ENCODE data around the gene C8B.

The C8B gene

DNA sequence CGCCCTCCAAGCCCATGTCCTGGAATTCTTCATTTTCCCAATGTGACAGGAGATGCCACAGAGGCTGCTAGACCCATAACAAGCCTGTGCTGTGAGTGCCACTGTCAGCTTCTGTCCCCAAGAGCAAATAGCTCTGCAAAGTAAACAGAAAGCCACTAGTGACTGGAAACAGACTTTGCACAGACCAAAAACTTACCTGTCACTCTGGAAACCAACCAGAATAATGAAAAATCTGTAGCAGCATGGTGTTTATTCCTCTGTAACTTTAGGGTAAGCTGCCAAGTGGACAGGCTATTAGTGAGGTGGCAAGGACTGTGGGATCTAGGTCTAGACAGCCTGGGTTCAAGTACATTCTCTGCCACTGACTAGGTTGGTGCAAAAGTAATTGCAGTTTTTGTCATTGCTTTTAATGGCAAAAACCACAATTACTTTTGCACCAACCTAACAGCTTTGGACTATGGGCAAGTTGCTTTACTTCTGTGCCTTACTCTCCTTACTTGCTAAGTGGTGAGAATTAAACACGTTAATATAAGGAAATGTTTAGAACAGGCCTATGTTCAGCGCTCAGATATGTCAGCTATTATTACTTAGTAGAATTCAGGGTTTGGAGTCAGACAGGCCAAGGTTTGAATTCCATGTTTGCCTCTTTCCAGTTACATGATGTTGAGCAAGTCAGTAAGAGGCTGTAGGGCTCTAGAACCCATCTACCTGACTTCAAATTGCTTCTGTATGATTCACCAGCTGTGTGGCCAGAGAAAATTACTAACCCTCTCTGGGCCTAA is at the start of gene C8B:
Gene C8B, minus strand, starts transcription at position 100 of the 782 bp plus-strand sequence. Its CDS starts 67 bp downstream, at position 33.
- no peak for DNase-seq (ENCODE audit: low read depth in 2 of 2)

DNA sequence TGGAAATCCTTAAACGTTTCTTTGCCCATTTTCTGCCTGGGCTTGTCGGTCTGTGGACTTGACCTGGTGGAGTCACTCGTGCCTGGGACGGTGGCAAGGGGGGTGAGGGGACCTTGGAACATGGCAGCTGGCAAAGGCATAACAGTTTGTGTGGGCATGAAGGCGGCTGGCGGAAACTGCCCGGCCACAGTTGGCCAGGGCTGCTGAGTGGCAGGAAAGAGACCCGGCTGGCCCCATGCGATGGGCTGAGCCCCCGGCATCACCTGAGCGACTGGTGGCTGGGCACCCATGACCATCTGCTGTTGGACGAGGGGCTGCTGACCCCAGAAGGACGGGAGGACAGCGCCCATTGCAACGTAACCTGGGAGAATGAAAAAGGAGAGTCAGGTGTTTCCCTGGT is 49.3 kb upstream of the C8B start:
- no peak for DNase-seq (ENCODE audit: low read depth in 2 of 2)

GRCh38 chr1:57013522-57013921 is 47.7 kb upstream of the C8B start:
- DNase-seq (ENCODE audit: low read depth in 2 of 2), result no peak

GRCh38 chr1:57012315-57012714 is 46.5 kb upstream of the C8B start:
- no peak for DNase-seq (ENCODE audit: low read depth in 2 of 2)

- DNase-seq (ENCODE audit: low read depth in 2 of 2), result no peak
Observed at GRCh38 chr1:57010511-57010910, 44.7 kb upstream of the C8B start.

GRCh38 chr1:57007948-57008347 is 42.1 kb upstream of the C8B start:
- DNase-seq (ENCODE audit: low read depth in 2 of 2), result no peak

DNA sequence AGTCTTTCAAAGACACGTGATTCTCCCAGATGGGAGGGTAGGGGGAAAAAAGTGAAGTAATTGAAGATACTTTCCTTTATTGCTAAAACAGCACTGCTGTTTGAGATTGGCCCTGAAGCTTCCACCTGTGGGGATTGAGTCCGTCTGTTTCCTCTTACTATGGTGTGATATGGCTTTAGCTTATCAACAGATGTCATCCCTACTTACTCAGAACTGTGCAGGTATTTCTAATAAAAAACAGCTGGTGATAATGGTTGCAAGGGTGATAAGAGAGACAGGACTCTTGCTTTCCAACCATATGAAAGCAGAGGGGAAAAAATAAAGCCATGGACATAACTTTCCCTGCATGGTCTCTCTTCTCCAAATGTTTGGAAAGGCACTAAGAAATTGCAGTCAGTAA is 41.7 kb upstream of the C8B start:
- DNase-seq (ENCODE audit: low read depth in 2 of 2), result no peak

DNA sequence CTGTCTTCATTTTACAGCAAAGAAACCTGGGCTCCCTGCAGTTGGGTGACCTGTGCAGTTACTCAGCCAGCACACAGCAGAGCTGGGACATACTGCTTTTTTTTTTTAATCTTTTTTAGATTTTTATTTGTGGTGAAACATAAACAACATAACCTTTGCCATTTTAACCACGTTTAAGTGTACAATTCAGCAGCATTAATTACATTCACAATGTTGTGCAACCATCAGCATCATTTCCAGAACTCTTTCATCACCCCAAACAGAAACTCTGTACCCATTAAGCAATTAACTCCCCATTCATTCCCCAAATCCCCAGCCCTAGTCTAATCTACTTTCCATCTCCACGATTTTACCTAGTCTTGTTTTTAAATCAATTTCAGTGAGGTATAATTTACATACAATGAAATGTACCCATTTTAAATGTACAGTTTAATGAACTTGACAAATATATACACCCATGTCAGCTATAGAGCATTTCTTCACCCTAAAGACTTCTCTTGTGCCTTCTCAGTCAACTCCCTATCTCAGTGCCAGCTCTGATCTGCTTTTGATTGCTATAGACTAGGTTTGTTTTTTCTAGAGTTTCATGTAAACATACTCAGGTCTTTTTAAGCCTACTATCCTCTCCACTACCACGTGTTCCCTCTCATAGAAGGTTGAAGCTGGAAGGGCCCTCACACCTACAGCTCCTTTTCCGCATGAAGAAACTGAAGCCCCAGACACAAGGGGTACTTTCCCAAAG is 37.8 kb upstream of the C8B start:
- DNase-seq (ENCODE audit: low read depth in 2 of 2), result no peak

- no peak for DNase-seq (ENCODE audit: low read depth in 2 of 2)
Observed at GRCh38 chr1:56995414-56996100, 29.7 kb upstream of the C8B start.

DNA sequence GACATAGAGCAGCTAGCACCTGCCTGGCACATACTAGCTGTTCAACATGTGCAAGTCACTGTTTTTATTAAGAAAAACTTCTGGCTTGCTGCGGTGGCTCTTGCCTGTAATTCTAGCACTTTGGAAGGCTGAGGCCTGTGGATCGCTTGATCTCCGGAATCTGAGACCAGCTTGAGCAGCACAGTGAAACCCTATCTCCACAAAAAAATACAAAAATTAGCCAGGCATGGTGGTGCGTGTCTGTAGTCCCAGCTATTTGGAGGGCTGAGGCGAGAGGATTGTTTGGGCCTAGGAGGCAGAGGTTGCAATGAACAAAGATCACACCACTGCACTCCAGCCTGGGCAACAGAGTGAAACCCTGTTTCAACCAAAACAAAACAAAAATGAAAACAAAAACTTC is 27.7 kb upstream of the C8B start:
- no peak for DNase-seq (ENCODE audit: low read depth in 2 of 2)

DNA sequence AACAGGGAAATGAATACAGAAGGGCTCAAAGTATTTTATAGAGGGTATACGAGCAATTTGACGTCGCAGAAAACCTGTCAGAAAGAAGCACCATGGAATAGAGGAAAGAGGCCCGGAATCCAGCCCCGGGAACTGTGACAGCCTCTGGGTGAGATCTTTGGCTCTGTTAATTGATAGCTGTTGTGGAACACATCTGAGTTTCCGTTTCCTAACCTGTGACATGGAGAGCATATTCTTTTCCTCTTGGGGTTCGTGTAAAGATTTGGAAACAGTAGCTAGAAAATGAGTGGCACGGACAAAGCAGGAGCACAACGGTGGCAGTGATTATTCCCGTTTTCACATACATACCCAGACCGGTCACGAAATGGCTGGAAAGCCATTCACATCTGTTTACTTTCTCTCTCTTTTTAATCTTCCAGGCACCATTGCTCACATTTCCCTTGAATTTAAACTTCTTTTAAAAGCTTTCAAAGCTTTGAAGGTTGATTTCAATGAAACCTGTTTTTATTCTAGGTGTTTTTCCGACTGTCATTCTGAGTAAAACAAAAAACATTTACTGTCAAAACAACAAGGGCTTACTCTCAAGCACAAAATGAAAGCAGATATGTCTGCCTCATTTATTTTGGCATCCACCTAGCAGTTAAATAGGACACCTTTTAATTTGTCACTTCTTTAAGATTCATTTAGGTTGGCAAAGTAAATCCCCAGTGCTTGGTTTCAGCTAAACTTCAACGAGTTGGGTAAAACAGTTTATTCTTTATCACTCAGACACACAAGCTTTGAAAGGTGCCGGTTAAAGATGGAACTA is 26.7 kb upstream of the C8B start:
- no peak for DNase-seq (ENCODE audit: low read depth in 2 of 2)

DNA sequence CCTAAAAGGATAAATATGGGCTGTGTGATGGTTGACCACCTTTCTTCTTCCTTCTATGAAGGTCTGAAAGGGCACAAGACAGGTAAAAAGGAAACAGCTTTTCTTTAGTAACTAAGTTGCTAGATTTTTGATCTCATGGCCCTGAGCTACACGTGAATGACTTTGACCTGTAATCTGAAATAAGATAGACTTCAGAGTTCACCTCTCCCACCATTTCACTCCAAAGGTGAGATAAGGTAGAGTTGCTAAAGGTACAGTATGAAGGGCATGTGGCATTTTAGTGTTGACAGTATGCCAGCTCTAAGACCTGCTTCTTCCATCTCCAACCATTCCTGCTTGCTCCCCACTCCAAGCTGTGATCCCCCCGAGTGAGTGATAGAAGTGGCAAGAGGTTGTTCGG is 25.8 kb upstream of the C8B start:
- DNase-seq (ENCODE audit: low read depth in 2 of 2), result no peak

DNA sequence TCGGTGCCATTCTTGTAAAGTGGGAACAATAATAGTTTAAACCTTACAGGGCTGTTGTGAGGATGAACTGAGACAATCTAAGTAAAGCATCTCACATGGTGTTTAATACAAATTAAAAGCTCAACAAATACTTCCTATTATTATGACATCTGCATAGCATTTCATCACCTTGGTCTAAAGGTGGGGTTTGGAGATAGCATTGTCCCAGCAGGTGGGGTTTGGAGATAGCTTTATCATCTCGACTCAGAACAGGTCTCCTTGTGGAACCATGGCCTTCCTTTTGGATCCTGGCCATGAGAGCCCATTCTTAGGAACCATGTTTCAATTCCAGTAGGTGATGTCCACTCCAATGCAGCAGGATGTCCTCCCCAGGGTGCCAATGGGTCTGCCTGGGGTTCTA is 20.6 kb upstream of the C8B start:
- DNase-seq (ENCODE audit: low read depth in 2 of 2), result no peak

DNA sequence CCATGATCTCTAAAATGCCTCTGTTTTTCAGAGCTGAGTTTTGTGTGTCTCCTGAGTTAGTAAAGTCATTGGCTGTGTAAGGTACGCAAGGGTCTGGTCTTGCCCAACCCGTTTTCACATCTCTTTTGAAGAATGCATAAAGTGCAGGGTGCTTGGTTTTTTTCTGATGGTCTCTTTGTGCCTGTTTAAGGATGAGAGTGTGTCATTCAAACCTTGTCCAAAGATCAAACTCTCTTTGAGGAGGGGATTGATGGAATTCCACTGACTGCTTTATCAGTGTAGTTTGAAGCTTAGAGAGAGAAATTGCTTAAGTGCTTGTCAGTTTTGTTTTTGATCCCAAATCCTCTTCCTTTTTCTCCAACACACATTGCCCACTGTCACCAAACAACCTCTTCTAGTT is 20.0 kb upstream of the C8B start:
- DNase-seq (ENCODE audit: low read depth in 2 of 2), result no peak

- no peak for DNase-seq (ENCODE audit: low read depth in 2 of 2)
Observed at GRCh38 chr1:56983484-56983883, 17.7 kb upstream of the C8B start.

DNA sequence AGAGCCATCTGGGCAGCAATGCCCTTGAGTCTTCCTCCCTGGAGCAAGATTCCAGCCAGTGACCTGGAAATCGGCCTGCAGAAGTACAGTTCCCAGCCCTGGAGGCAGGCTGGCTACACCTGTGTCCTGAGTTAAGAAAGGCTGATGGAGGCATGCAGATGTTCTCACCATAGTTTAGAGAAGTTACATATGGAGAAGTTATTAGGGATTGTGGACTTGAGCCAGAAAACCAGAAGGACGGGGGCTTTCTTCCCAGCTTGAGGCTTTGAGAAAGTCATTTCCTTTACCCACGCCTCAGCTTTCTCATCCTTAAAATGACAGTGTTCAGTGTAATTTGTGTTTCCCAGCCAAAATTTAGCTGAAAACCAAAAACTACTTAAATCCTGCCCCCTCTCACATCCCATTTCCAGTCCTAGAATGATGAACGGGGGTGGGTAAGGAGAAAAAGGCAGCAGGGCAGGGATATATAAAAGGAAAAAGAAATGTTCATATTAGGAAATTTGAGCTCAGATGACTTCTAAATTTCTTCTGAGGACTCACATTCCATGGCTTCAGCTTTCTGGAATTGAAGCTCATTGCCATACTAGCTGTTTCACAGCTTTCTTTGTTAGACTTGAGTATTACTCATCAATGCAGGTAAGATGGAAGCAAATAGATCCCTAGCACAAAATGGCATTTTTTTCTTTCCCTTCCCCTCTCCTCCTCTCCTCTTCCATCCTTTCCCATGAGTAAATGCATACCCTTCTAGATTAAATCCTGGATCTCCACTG is 14.4 kb upstream of the C8B start:
- no peak for DNase-seq (ENCODE audit: low read depth in 2 of 2)

DNA sequence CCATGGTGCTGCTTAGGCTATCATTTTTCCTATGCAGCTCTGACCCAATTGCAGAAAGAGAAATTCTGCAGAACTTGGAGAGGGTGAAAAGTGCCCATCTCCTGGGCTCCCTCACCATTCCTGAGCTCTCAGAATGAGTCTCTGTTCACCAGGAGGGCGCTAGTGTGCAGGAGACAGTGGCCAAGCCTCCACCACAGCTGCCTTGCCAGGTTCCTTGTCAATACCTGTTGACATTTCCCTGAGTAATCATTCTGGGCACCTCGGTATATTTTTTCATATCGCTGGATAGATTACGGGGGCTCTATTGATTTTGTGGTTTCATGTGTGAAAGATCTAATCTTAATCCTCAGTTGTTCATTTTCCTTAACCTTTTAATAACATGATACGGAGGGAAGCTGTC is 13.0 kb upstream of the C8B start:
- no peak for DNase-seq (ENCODE audit: low read depth in 2 of 2)

DNA sequence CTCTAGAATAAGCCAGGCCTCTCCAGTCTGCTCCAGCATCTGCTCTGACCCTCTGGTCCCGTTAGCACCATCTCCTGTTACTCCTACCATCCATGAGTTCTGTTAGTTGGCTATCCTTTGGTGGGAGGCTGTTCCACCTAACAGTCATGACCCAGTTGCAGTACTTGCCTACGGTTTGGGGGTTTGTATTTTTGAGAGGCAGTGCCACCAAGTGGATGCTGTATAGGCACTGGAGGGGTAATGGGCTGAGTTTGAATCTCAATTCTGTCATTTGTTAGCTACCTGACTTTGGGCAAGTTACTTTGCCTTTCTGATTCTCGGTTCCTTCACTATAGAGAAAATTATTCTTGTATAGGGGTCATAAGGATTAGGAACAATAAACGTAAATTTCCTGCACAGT is 12.1 kb upstream of the C8B start:
- DNase-seq (ENCODE audit: low read depth in 2 of 2), result no peak

DNA sequence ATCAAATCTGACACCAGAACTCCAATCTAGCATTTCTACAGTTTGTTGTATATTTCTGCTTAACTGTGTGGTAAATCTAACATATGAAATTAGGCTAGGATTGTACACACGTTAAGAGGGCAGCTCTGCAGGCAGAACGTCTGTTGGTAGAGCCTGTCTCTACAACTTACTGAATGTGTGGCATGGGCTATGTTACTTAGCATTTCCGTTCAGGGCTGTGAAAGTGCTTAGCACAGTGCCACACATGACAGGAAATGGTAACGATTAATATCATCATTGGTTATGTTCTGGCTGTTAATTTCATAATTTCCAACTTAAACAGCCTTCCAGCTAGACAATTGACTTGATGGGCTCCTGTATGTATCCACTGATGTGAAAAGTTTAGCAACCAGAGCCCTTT is 9.6 kb upstream of the C8B start:
- no peak for DNase-seq (ENCODE audit: low read depth in 2 of 2)

DNA sequence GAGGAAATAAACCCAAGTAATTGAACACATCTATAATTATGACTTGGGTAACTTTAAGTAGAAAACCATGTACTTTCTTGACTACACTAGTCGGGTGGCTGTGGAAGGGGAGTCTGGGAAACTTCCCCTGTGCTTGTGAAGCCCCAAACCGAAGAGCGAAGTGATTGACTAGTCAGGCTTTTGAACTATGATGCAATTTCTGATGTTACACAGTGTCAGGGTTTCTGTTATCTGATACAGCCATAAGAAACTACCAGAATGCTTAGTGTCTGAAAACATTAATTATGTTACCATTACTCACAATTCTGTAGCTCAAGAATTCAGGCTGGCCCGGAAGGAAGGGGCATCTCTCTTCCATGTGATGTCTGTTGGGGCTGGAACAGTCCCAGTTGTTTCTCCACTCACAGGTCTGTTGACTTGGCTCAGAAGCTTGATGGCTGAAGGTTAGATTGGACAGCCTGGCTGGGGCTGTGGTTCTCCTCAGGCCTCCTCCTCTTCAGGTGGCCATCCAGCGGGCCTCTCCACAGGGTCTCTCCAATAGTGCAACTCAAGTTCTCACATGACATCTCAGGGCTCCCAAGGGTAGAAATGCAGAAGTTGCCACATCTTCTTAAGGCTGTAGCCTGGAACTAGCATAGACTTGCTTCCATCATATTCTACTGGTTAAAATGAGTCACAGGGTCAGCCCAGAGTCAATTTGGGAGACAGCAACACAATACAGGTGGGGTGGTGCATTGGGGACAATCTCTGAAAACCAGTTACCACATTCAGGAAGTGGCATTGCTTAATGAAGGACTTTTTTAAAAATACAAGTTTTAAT is 8.3 kb upstream of the C8B start:
- DNase-seq (ENCODE audit: low read depth in 2 of 2), result no peak
